ENCODE data around the gene RNU1-4.
"Not testable (repeated sequence)": the region's sequence is repeated elsewhere in the genome, so short reads cannot be mapped to it uniquely, and the experiment has no call there.

The RNU1-4 gene

GRCh38 chr1:16776248-16776647, 35.9 kb downstream of the RNU1-4 start:
- not testable (repeated sequence) for H3K27ac ChIP-seq (ENCODE audit: low read depth, low read length); H3K36me3 ChIP-seq (ENCODE audit: insufficient read depth, low read length); H3K9me3 ChIP-seq (ENCODE audit: insufficient read depth, low read depth, low read length); H3K4me1 ChIP-seq (ENCODE audit: insufficient read depth, low read length); H3K4me3 ChIP-seq (ENCODE audit: low read length); H3K27me3 ChIP-seq (ENCODE audit: insufficient read depth, low read length); H3K9ac ChIP-seq (ENCODE audit: low read depth, low read length)
- WGBS = 90% methylated on average over 2 of the region's 8 CpGs

- WGBS = 86% methylated on average over 5 of the region's 5 CpGs
- not testable (repeated sequence) for H3K27ac ChIP-seq (ENCODE audit: low read depth, low read length); H3K4me3 ChIP-seq (ENCODE audit: low read length); H3K36me3 ChIP-seq (ENCODE audit: insufficient read depth, low read length); H3K9me3 ChIP-seq (ENCODE audit: insufficient read depth, low read depth, low read length); H3K27me3 ChIP-seq (ENCODE audit: insufficient read depth, low read length); H3K4me1 ChIP-seq (ENCODE audit: insufficient read depth, low read length); H3K9ac ChIP-seq (ENCODE audit: low read depth, low read length)
These were observed 36.5 kb downstream of the RNU1-4 start for GRCh38 chr1:16776835-16777234.

- not testable (repeated sequence) for H3K4me3 ChIP-seq (ENCODE audit: low read length); H3K27me3 ChIP-seq (ENCODE audit: insufficient read depth, low read length); H3K4me1 ChIP-seq (ENCODE audit: insufficient read depth, low read length); H3K9me3 ChIP-seq (ENCODE audit: insufficient read depth, low read depth, low read length); H3K36me3 ChIP-seq (ENCODE audit: insufficient read depth, low read length); H3K9ac ChIP-seq (ENCODE audit: low read depth, low read length); H3K27ac ChIP-seq (ENCODE audit: low read depth, low read length)
- WGBS = 91% methylated on average over 4 of the region's 4 CpGs
These were observed 37.5 kb downstream of the RNU1-4 start for GRCh38 chr1:16777821-16778220.

- H3K4me1 ChIP-seq (ENCODE audit: insufficient read depth, low read length); H3K36me3 ChIP-seq (ENCODE audit: insufficient read depth, low read length); H3K9ac ChIP-seq (ENCODE audit: low read depth, low read length); H3K27me3 ChIP-seq (ENCODE audit: insufficient read depth, low read length); H3K27ac ChIP-seq (ENCODE audit: low read depth, low read length); H3K9me3 ChIP-seq (ENCODE audit: insufficient read depth, low read depth, low read length); H3K4me3 ChIP-seq (ENCODE audit: low read length): not testable (repeated sequence)
- 86% methylated on average over 5 of the region's 5 CpGs for WGBS
These were observed 39.2 kb downstream of the RNU1-4 start for GRCh38 chr1:16779525-16779924.

DNA sequence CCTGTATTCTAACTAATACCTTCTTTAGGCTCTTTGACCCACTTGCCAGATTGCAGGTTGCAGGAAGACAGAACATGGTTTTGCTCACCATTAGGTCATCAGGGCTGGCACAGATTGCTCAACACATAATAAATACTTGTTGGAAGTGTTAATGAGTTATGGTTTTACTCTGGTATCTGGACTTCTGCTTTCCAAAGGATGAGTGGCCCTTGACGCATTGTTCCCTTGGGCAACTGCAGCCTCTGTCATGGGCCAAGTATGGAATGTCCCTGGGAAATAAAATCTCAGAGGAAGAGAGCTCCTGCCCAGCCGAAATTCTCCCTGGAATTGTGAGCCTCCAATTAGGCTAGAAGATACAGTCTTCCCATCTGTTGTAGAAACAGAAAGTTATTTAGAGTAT, 40.7 kb downstream of the RNU1-4 start:
- H3K27ac ChIP-seq (ENCODE audit: low read depth, low read length); H3K4me1 ChIP-seq (ENCODE audit: insufficient read depth, low read length); H3K27me3 ChIP-seq (ENCODE audit: insufficient read depth, low read length); H3K4me3 ChIP-seq (ENCODE audit: low read length); H3K36me3 ChIP-seq (ENCODE audit: insufficient read depth, low read length); H3K9ac ChIP-seq (ENCODE audit: low read depth, low read length); H3K9me3 ChIP-seq (ENCODE audit: insufficient read depth, low read depth, low read length): not testable (repeated sequence)
- WGBS = no CpG with 5 or more reads among the region's 2 CpGs

GRCh38 chr1:16781625-16782024, 41.3 kb downstream of the RNU1-4 start:
- H3K27ac ChIP-seq (ENCODE audit: low read depth, low read length) = not testable (repeated sequence)
- WGBS = 89% methylated on average over 3 of the region's 5 CpGs

GRCh38 chr1:16784955-16785354, 44.6 kb downstream of the RNU1-4 start:
- H3K4me1 ChIP-seq (ENCODE audit: insufficient read depth, low read length); H3K9ac ChIP-seq (ENCODE audit: low read depth, low read length); H3K27me3 ChIP-seq (ENCODE audit: insufficient read depth, low read length); H3K4me3 ChIP-seq (ENCODE audit: low read length); H3K27ac ChIP-seq (ENCODE audit: low read depth, low read length); H3K36me3 ChIP-seq (ENCODE audit: insufficient read depth, low read length); H3K9me3 ChIP-seq (ENCODE audit: insufficient read depth, low read depth, low read length): not testable (repeated sequence)
- no CpG with 5 or more reads among the region's 2 CpGs for WGBS

More at GRCh38 chr1:16781625-16782024, 41.3 kb downstream of the RNU1-4 start:
- not testable (repeated sequence) for H3K27me3 ChIP-seq (ENCODE audit: insufficient read depth, low read length); H3K4me3 ChIP-seq (ENCODE audit: low read length); H3K4me1 ChIP-seq (ENCODE audit: insufficient read depth, low read length); H3K36me3 ChIP-seq (ENCODE audit: insufficient read depth, low read length); H3K9me3 ChIP-seq (ENCODE audit: insufficient read depth, low read depth, low read length); H3K9ac ChIP-seq (ENCODE audit: low read depth, low read length)

DNA sequence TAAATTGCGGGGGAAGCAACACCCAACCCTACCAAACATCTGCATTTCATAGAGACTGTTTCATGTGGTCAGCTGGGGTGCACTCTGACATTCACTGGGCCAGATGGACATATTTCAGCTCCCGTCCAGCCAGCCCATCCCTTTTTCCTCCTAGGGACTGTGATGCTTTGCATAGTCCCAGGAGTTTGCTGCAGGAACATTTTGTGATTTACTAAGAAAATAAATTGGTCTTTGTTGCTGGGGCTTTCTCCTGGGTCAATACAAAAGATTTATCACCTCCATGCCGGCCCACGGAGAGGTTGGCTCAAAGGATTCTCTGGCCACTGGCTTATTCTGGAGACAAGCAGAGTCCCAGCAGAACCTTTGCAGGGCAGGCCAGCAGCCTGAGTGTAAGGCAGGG, 46.0 kb downstream of the RNU1-4 start:
- H3K36me3 ChIP-seq (ENCODE audit: insufficient read depth, low read length); H3K27ac ChIP-seq (ENCODE audit: low read depth, low read length); H3K9me3 ChIP-seq (ENCODE audit: insufficient read depth, low read depth, low read length); H3K4me3 ChIP-seq (ENCODE audit: low read length); H3K4me1 ChIP-seq (ENCODE audit: insufficient read depth, low read length); H3K27me3 ChIP-seq (ENCODE audit: insufficient read depth, low read length); H3K9ac ChIP-seq (ENCODE audit: low read depth, low read length): not testable (repeated sequence)
- 89% methylated on average over 4 of the region's 4 CpGs for WGBS

DNA sequence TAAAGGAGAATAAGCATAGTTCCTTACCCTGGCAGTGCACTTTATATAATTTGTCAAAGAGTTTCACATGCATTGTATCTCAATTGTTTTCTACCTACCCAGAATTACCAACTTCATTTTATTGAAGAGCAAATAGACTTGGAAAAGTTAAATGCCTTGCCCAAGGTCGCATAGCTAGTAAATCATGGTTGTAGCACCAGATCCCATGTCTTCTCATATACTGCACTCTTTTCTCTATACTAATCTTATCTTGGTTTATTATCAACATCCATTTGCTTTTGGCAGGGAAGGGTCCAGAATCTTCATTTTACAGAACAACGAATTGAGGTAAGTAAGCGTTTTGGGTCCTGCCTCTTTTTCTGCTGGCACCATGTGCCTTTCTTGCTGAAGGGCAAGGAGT, 46.9 kb downstream of the RNU1-4 start:
- not testable (repeated sequence) for H3K4me3 ChIP-seq (ENCODE audit: low read length); H3K36me3 ChIP-seq (ENCODE audit: insufficient read depth, low read length); H3K27ac ChIP-seq (ENCODE audit: low read depth, low read length); H3K4me1 ChIP-seq (ENCODE audit: insufficient read depth, low read length); H3K9me3 ChIP-seq (ENCODE audit: insufficient read depth, low read depth, low read length); H3K9ac ChIP-seq (ENCODE audit: low read depth, low read length); H3K27me3 ChIP-seq (ENCODE audit: insufficient read depth, low read length)
- WGBS = 95% methylated on average over 1 of the region's 3 CpGs

DNA sequence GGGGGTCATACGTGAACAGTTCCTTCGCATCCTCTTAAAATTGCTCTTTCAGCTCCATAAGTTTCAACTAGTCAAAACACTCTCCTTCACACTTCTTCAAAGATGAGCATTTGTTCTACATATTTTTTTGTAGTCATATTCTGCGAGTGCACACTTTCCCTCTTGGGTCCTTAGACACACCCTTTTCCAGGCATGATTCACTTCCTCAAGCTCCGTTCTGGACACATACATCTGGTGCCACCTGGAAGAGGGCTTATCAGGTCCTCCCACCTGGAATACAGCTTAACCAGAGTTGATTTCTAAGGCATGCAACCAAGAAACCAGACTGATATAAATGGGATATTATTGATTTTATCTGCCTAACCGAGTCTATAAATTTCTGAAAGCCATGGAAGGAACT, 47.4 kb downstream of the RNU1-4 start:
- H3K36me3 ChIP-seq (ENCODE audit: insufficient read depth, low read length); H3K4me1 ChIP-seq (ENCODE audit: insufficient read depth, low read length); H3K9me3 ChIP-seq (ENCODE audit: insufficient read depth, low read depth, low read length); H3K27ac ChIP-seq (ENCODE audit: low read depth, low read length); H3K4me3 ChIP-seq (ENCODE audit: low read length); H3K27me3 ChIP-seq (ENCODE audit: insufficient read depth, low read length); H3K9ac ChIP-seq (ENCODE audit: low read depth, low read length): not testable (repeated sequence)
- WGBS = 55% methylated on average over 2 of the region's 5 CpGs
